ENCODE results near the gene ZNF746. TPM values are rescaled to one million over a fixed set of nuclear protein-coding genes. Genes with fewer than 3 reads are reported as not detected.

ZNF746 gene
- total and polyA plus RNA-seq, 9 of the 15 experiments (the other 6 are each of a cell fraction or from before 2014, with no cell fraction given) = 1.7 to 31.6 (median 13.3) TPM

- ATAC-seq (no peak), FAIRE-seq (no peak), DNase-seq (ENCODE audit: extremely low read depth in 1 of 4, low spot score in 3 of 4) (no peak)
- Histone ChIP-seq H3K9me1 (ENCODE audit: control insufficient read depth, insufficient read depth, low read length) (no peaks in the 10 kb centered on the region), H3K9ac (ENCODE audit: insufficient read depth in 1 of 2, low read depth in 2 of 2, low read length in 2 of 2) (no peak overlapping the region), H3K36me3 (ENCODE audit: control insufficient read depth, insufficient read depth, low read length) (peaks cover 69% of the 10 kb centered on the region), H3K27ac (ENCODE audit: extremely low read depth, low read depth, low read length) (no peak overlapping the region), H3K79me2 (ENCODE audit: control insufficient read depth, insufficient read depth, low read length) (peaks cover 26% of the 10 kb centered on the region), H3K4me1 (replicated peaks in 1 of 2; ENCODE audit: control insufficient read depth in 2 of 2, insufficient read depth in 2 of 2, low read length in 2 of 2) (peaks cover 7 to 16% of the 10 kb centered on the region in 2 experiments), H3K4me3 (no peak overlapping the region), H3K9me3 (replicated peaks; ENCODE audit: control insufficient read depth, insufficient read depth, low read depth, low read length) (no peaks in the 10 kb centered on the region), H3K4me2 (ENCODE audit: insufficient read depth, low read length) (no peak overlapping the region), H2AFZ (ENCODE audit: low read depth, low read length) (no peak overlapping the region), H4K20me1 (replicated peaks; ENCODE audit: control insufficient read depth, insufficient read depth, low read length) (no peaks in the 10 kb centered on the region), H3K27me3 (ENCODE audit: control insufficient read depth in 2 of 2, insufficient read depth in 2 of 2, low read length in 2 of 2) (no peaks in the 10 kb centered on the region)
- TF ChIP-seq FIP1L1 (IDR thresholded peaks at IDR 0.05; ENCODE audit: low read depth, low read length, poor library complexity, severe bottlenecking) = no peak
- intact Hi-C loops (cut with micrococcal nuclease) = no loop called here
- no TSS peak for BruUV-seq (replicated peaks)
- ChIA-PET POLR2A (interaction anchor here (0.8 to 1.3 kb wide), 2 partner anchors 10 to 24 kb away, joined by 3 to 4 read pairs; no protein-coding TSS in a partner anchor), CTCF (ENCODE audit: low intra/inter-chr PET ratio) (no interaction called here)
- WGBS (ENCODE audit: insufficient coverage, low coverage, missing lambda C conversion rate) = 92% methylated on average over 5 of the region's 5 CpGs
- in situ Hi-C loops (cut with MboI) = no loop called here
Measured at GRCh38 chr7:149454750-149455149, 42.9 kb downstream of the ZNF746 start.

GRCh38 chr7:149454006-149454405 is 43.6 kb downstream of the ZNF746 start:
- WGBS (ENCODE audit: insufficient coverage, low coverage, missing lambda C conversion rate) = 85% methylated on average over 10 of the region's 10 CpGs
- no peak for DNase-seq (ENCODE audit: extremely low read depth in 1 of 4, low spot score in 3 of 4)
- ChIA-PET POLR2A (interaction anchor here (1.0 to 1.3 kb wide), 2 partner anchors 11 to 42 kb away, joined by 3 to 4 read pairs; no protein-coding TSS in a partner anchor), CTCF (ENCODE audit: low intra/inter-chr PET ratio) (no interaction called here)
- Histone ChIP-seq H3K79me2 (ENCODE audit: control insufficient read depth, insufficient read depth, low read length) (peaks cover 19% of the 10 kb centered on the region), H3K9me1 (ENCODE audit: control insufficient read depth, insufficient read depth, low read length) (no peaks in the 10 kb centered on the region), H3K4me1 (replicated peaks in 1 of 2; ENCODE audit: control insufficient read depth in 2 of 2, insufficient read depth in 2 of 2, low read length in 2 of 2) (peaks cover 0 to 11% of the 10 kb centered on the region in 2 experiments; a peak in 4 of 5 replicates), H3K27me3 (ENCODE audit: control insufficient read depth in 2 of 2, insufficient read depth in 2 of 2, low read length in 2 of 2) (no peaks in the 10 kb centered on the region), H3K9ac (ENCODE audit: insufficient read depth in 1 of 2, low read depth in 2 of 2, low read length in 2 of 2) (no peak overlapping the region), H3K4me3 (no peak overlapping the region), H3K36me3 (ENCODE audit: control insufficient read depth, insufficient read depth, low read length) (peaks cover 76% of the 10 kb centered on the region), H2AFZ (ENCODE audit: low read depth, low read length) (no peak overlapping the region), H3K27ac (ENCODE audit: extremely low read depth, low read depth, low read length) (no peak overlapping the region), H3K4me2 (ENCODE audit: insufficient read depth, low read length) (no peak overlapping the region), H3K9me3 (replicated peaks; ENCODE audit: control insufficient read depth, insufficient read depth, low read depth, low read length) (no peaks in the 10 kb centered on the region), H4K20me1 (replicated peaks; ENCODE audit: control insufficient read depth, insufficient read depth, low read length) (no peaks in the 10 kb centered on the region)
- intact Hi-C loops (cut with micrococcal nuclease) = no loop called here
- in situ Hi-C loops (cut with MboI) = no loop called here
- BruUV-seq (replicated peaks) = no TSS peak
- no peak for FAIRE-seq
- ATAC-seq = no peak
- TF ChIP-seq ZNF277 (CRISPR knock-in tag; IDR thresholded peaks at IDR 0.05; ENCODE audit: borderline replicate concordance) = no peak
- TF ChIP-seq GTF2F1 (IDR thresholded peaks at IDR 0.05; ENCODE audit: low read depth, low read length) = no peak
- TF ChIP-seq CHAMP1 (IDR thresholded peaks at IDR 0.05) = no peak
- TF ChIP-seq ID3 (CRISPR knock-in tag; IDR thresholded peaks at IDR 0.05) = no peak
- TF ChIP-seq ID3 (tag; IDR thresholded peaks at IDR 0.05) = no peak
- TF ChIP-seq ZNF644 (tag; IDR thresholded peaks at IDR 0.05; ENCODE audit: low read depth) = no peak
- no peak for TF ChIP-seq ZNF444 (CRISPR knock-in tag; IDR thresholded peaks at IDR 0.05)
- TF ChIP-seq GATAD2B (IDR thresholded peaks at IDR 0.05; ENCODE audit: borderline replicate concordance) = no peak
- TF ChIP-seq ZFP1 (CRISPR knock-in tag; IDR thresholded peaks at IDR 0.05) = no peak
- TF ChIP-seq ZBTB12 (CRISPR knock-in tag; IDR thresholded peaks at IDR 0.05) = no peak

Data from K562 (cell line).